Calu3 (cell line): Measurements from ENCODE around the gene TM7SF2. TPM values are rescaled to one million over a fixed set of nuclear protein-coding genes. Genes with fewer than 3 reads are reported as not detected.

Experiments used
- BruUV-seq: library from RNA; stranded (reverse); fragments of 400-500 nt; replicated peaks from 2 replicates; lab custom pipeline; 2021; lab: Mats Ljungman, UMichigan
- CTCF ChIA-PET: fragments of 300-600 bp; sonication (Branson Sonifier 250); formaldehyde crosslinking; loops from one replicate; lab custom pipeline; 2022; ENCODE audit warnings: antibody characterized with exemption; lab: Charles Lee
- DNase-seq: peaks from one replicate; pipeline ENCODE4 v3.0.0; 2022
- H3K27ac Mint-ChIP-seq: one replicate; pipeline ENCODE4 v1.8.0; 2022; ENCODE audit warnings: mixed read lengths; ENCODE audit not compliant: unreplicated experiment
- H3K27me3 Mint-ChIP-seq: one replicate; pipeline ENCODE4 v1.8.0; 2022; ENCODE audit warnings: mixed read lengths; ENCODE audit not compliant: unreplicated experiment
- H3K36me3 Mint-ChIP-seq: one replicate; pipeline ENCODE4 v1.8.0; 2022; ENCODE audit warnings: mild to moderate bottlenecking, moderate library complexity, mixed read lengths; ENCODE audit not compliant: insufficient read depth, unreplicated experiment
- H3K4me1 Mint-ChIP-seq: one replicate; pipeline ENCODE4 v1.8.0; 2022; ENCODE audit warnings: mild to moderate bottlenecking, low read depth, mixed read lengths; ENCODE audit not compliant: unreplicated experiment
- H3K4me3 Mint-ChIP-seq: one replicate; pipeline ENCODE4 v1.8.0; 2022; ENCODE audit warnings: mild to moderate bottlenecking, low read depth, moderate library complexity, mixed read lengths; ENCODE audit not compliant: unreplicated experiment
- H3K9me3 Mint-ChIP-seq: one replicate; pipeline ENCODE4 v1.8.0; 2022; ENCODE audit warnings: low read depth, mixed read lengths; ENCODE audit not compliant: unreplicated experiment
- CTCF ChIP-seq: fragments of 200-600 bp; IDR thresholded peaks from one replicate; pipeline ENCODE4 v1.8.0; 2022; ENCODE audit warnings: antibody characterized with exemption; ENCODE audit not compliant: unreplicated experiment
- intact Hi-C: fragments of 100-400 bp; cut with micrococcal nuclease; formaldehyde crosslinking; loops from one replicate; pipeline ENCODE4 v1.10.0; 2022; ENCODE audit not compliant: unreplicated experiment
- total RNA-seq: library from RNA; stranded (reverse); gene quantifications from 2 replicates; pipeline ENCODE4 v1.2.3, GENCODE V29; 2022

TM7SF2 gene
- total RNA-seq, 1 experiment from 2014 or later = 41.2 TPM

- Mint-ChIP-seq H3K4me3 (no peak overlapping the region), H3K27ac (no peak overlapping the region), H3K27me3 (no peaks in the 10 kb centered on the region), H3K36me3 (peaks cover 27% of the 10 kb centered on the region), H3K4me1 (peaks cover 9% of the 10 kb centered on the region), H3K9me3 (no peaks in the 10 kb centered on the region)
- no peak for TF ChIP-seq CTCF
- CTCF ChIA-PET = interaction anchor here (0.6 kb wide), 1 partner anchor 243 kb away, joined by 5 read pairs; no protein-coding TSS in a partner anchor
- no TSS peak for BruUV-seq
- intact Hi-C loops = no loop called here
- DNase-seq = no peak
These were observed 22.1 kb upstream of the TM7SF2 start for GRCh38 chr11:65089621-65090020.

- BruUV-seq = no TSS peak
- H3K27me3 Mint-ChIP-seq = no peaks in the 10 kb centered on the region
- H3K4me1 Mint-ChIP-seq = peaks cover 5% of the 10 kb centered on the region
- H3K27ac Mint-ChIP-seq = no peak overlapping the region
- DNase-seq = no peak
- no peaks in the 10 kb centered on the region for H3K9me3 Mint-ChIP-seq
- intact Hi-C loops = no loop called here
- no peak for TF ChIP-seq CTCF
- H3K36me3 Mint-ChIP-seq = peaks cover 18% of the 10 kb centered on the region
- no peak overlapping the region for H3K4me3 Mint-ChIP-seq
- CTCF ChIA-PET = no interaction called here
These were observed 21.0 kb upstream of the TM7SF2 start for GRCh38 chr11:65090628-65091027.

- H3K4me3 Mint-ChIP-seq = peak overlapping the region; percentile 70
- CTCF ChIA-PET = no interaction called here
These were observed 16.2 kb upstream of the TM7SF2 start for GRCh38 chr11:65095427-65095826.

GRCh38 chr11:65095974-65096806 is 15.5 kb upstream of the TM7SF2 start, which contains the start of gene VPS51:
VPS51 (plus strand) TSS chr11:65096214; CDS start chr11:65096251, 37 bp downstream.
- Mint-ChIP-seq H3K4me1 (peaks cover 5% of the 10 kb centered on the region), H3K4me3 (peak within 1 kb of the TSS; percentile 70), H3K36me3 (peaks cover 12% of the 10 kb centered on the region), H3K27ac (peak within 1 kb of the TSS; percentile 56), H3K27me3 (no peaks in the 10 kb centered on the region), H3K9me3 (no peaks in the 10 kb centered on the region)
- no peak for TF ChIP-seq CTCF
- CTCF ChIA-PET = interaction anchor here (1.2 kb wide), 1 partner anchor 30 kb away, joined by 3 read pairs; no protein-coding TSS in a partner anchor
- DNase-seq = peak; percentile 86
- intact Hi-C loops = no loop called here
- BruUV-seq = no TSS peak

More at GRCh38 chr11:65095427-65095826, 16.2 kb upstream of the TM7SF2 start:
- no peaks in the 10 kb centered on the region for H3K9me3 Mint-ChIP-seq
- H3K36me3 Mint-ChIP-seq = peaks cover 12% of the 10 kb centered on the region
- BruUV-seq = no TSS peak
- no peak for DNase-seq
- no peak for TF ChIP-seq CTCF
- H3K27me3 Mint-ChIP-seq = no peaks in the 10 kb centered on the region
- peaks cover 5% of the 10 kb centered on the region for H3K4me1 Mint-ChIP-seq
- peak overlapping the region; percentile 56 for H3K27ac Mint-ChIP-seq
- intact Hi-C loops = no loop called here
